HepG2 (cell line): ENCODE results near the gene PEX5. TPM values are rescaled to one million over a fixed set of nuclear protein-coding genes. Genes with fewer than 3 reads are reported as not detected.

Source experiments
- ATAC-seq: fragments of 200-7000 bp; cut with Tn5 transposase; 3 replicates; pipeline ENCODE4 v1.9.1; 2020; ENCODE audit warnings: mild to moderate bottlenecking, moderate library complexity
- BruUV-seq: library from RNA; stranded (reverse); fragments of 400-500 nt; replicated peaks from 2 replicates; lab custom pipeline; 2021; lab: Mats Ljungman, UMichigan
- CTCF ChIA-PET: fragments of 300-600 bp; formaldehyde crosslinking; extraction: SDS; loops from one replicate; lab custom pipeline; 2021; ENCODE audit warnings: low total read pairs, inconsistent platforms, low intra/inter-chr PET ratio; lab: Yijun Ruan, JAX
- POLR2A ChIA-PET: fragments of 350-600 bp; sonication (Branson Sonifier 250); formaldehyde crosslinking; loops from one replicate; lab custom pipeline; 2020; ENCODE audit warnings: antibody characterized with exemption, inconsistent platforms; lab: Yijun Ruan, JAX
- DNase-seq: peaks from one replicate; pipeline ENCODE4 v3.0.0-alpha.2; 2015; ENCODE audit warnings: low spot score
- FAIRE-seq: peaks from 3 replicates; lab custom pipeline; 2011; peaks lifted over from hg19 to GRCh38; lab: Jason Lieb, UNC
- H2AFZ ChIP-seq: one replicate; pipeline ENCODE4 v1.6.1; 2011; ENCODE audit warnings: low read length, inconsistent platforms
- H3K27ac ChIP-seq: fragments of 300-600 bp; 3 replicates; pipeline ENCODE4 v1.8.0; 2011; ENCODE audit warnings: mixed run types, mild to moderate bottlenecking, mixed read lengths, low read length, inconsistent platforms; ENCODE audit not compliant: insufficient read depth; ENCODE audit errors: extremely low read length
- H3K27me3 ChIP-seq, 2 experiments: fragments of 200-600 bp in 1 of 2; 2 replicates in 1 of 2; 3 replicates in 1 of 2; pipeline versions ENCODE4 v1.6.0 to v1.8.0; 2011; ENCODE audit warnings: low read length in 2 of 2, mild to moderate bottlenecking in 2 of 2, moderate library complexity in 2 of 2, inconsistent platforms in 1 of 2; ENCODE audit not compliant: insufficient read depth in 2 of 2, control insufficient read depth in 1 of 2
- H3K36me3 ChIP-seq, 2 experiments: fragments of 200-600 bp in 1 of 2; replicated peaks in 1 of 2; 2 replicates in 1 of 2; 3 replicates in 1 of 2; pipeline versions ENCODE4 v1.5.1 to v1.8.0; 2011; ENCODE audit warnings: low read length in 2 of 2, inconsistent platforms in 1 of 2; ENCODE audit not compliant: insufficient read depth in 2 of 2, control insufficient read depth in 1 of 2
- H3K4me1 ChIP-seq: 2 replicates; pipeline ENCODE4 v1.5.1; 2012; ENCODE audit warnings: low read length, inconsistent platforms; ENCODE audit not compliant: insufficient read depth
- H3K4me2 ChIP-seq: 2 replicates; pipeline ENCODE4 v1.6.0; 2011; ENCODE audit warnings: low read depth, low read length, inconsistent platforms
- H3K4me3 ChIP-seq, 3 experiments: fragments of 200-600 bp in 1 of 3; sonication (generic), shearing (Covaris generic) in 1 of 3; replicated peaks in 1 of 3; 2 replicates each; pipeline ENCODE4 v1.5.1; 2011 to 2016; ENCODE audit warnings: low read length in 3 of 3, inconsistent platforms in 2 of 3, low read depth in 2 of 3, mild to moderate bottlenecking in 2 of 3, control low read depth in 1 of 3, mixed read lengths in 1 of 3; ENCODE audit not compliant: insufficient read depth in 1 of 3
- H3K79me2 ChIP-seq: one replicate; pipeline ENCODE4 v1.6.1; 2011; ENCODE audit warnings: low read length, inconsistent platforms; ENCODE audit not compliant: insufficient read depth
- H3K9ac ChIP-seq: 2 replicates; pipeline ENCODE4 v1.6.0; 2011; ENCODE audit warnings: mild to moderate bottlenecking, low read depth, low read length, inconsistent platforms; ENCODE audit not compliant: insufficient read depth
- H3K9me3 ChIP-seq: 2 replicates; pipeline ENCODE4 v1.5.1; 2012; ENCODE audit warnings: mild to moderate bottlenecking, low read length
- H4K20me1 ChIP-seq: 2 replicates; pipeline ENCODE4 v1.6.0; 2011; ENCODE audit warnings: inconsistent platforms, mild to moderate bottlenecking, low read length, moderate library complexity; ENCODE audit not compliant: insufficient read depth
- ATF1 ChIP-seq: IDR thresholded peaks from 2 replicates; pipeline ENCODE4 v1.6.1; 2016; ENCODE audit warnings: mild to moderate bottlenecking, control low read depth
- FOXJ3 ChIP-seq: sonication (generic); formaldehyde crosslinking; IDR thresholded peaks from 2 replicates; pipeline ENCODE4 v1.4.0; 2020; ENCODE audit warnings: missing genetic modification reagents, mild to moderate bottlenecking, borderline replicate concordance
- KDM2A ChIP-seq: sonication (generic); formaldehyde crosslinking; IDR thresholded peaks from 2 replicates; pipeline ENCODE4 v1.4.0; 2020; ENCODE audit warnings: low read depth, missing genetic modification reagents, borderline replicate concordance
- NR2C2 ChIP-seq: sonication (generic); formaldehyde crosslinking; IDR thresholded peaks from 2 replicates; pipeline ENCODE4 v1.4.0; 2020; ENCODE audit warnings: missing genetic modification reagents, mild to moderate bottlenecking, moderate library complexity, borderline replicate concordance
- PAF1 ChIP-seq: IDR thresholded peaks from 2 replicates; pipeline ENCODE4 v1.6.1; 2016; ENCODE audit warnings: missing genetic modification reagents, missing compliant biosample characterization
- SOX6 ChIP-seq, 2 experiments: fragments of 450-650 bp in 1 of 2; sonication (generic) in 1 of 2; formaldehyde crosslinking in 1 of 2; IDR thresholded peaks; 2 replicates each; pipeline versions ENCODE4 v1.4.0 to v1.6.1; 2017 to 2020; ENCODE audit warnings: antibody characterized with exemption in 1 of 2, mild to moderate bottlenecking in 1 of 2, missing genetic modification reagents in 1 of 2
- ZGPAT ChIP-seq: IDR thresholded peaks from 2 replicates; pipeline ENCODE4 v1.6.1; 2016; ENCODE audit warnings: mild to moderate bottlenecking
- ZNF12 ChIP-seq: sonication (generic); formaldehyde crosslinking; IDR thresholded peaks from 2 replicates; pipeline ENCODE4 v1.5.0; 2020; ENCODE audit warnings: missing genetic modification reagents
- ZNF124 ChIP-seq: sonication (generic); formaldehyde crosslinking; IDR thresholded peaks from 2 replicates; pipeline ENCODE4 v1.4.0; 2020; ENCODE audit warnings: missing genetic modification reagents
- ZNF230 ChIP-seq: sonication (generic); formaldehyde crosslinking; IDR thresholded peaks from 2 replicates; pipeline ENCODE4 v1.4.0; 2020; ENCODE audit warnings: mild to moderate bottlenecking, missing genetic modification reagents
- ZNF234 ChIP-seq: sonication (generic); formaldehyde crosslinking; conservative IDR thresholded peaks from 2 replicates; pipeline ENCODE4 v1.5.1; 2020; ENCODE audit warnings: mild to moderate bottlenecking, missing genetic modification reagents
- ZNF24 ChIP-seq: fragments of 450-650 bp; IDR thresholded peaks from 2 replicates; pipeline ENCODE4 v1.6.1; 2017; ENCODE audit warnings: antibody characterized with exemption, mild to moderate bottlenecking
- ZNF253 ChIP-seq: sonication (generic); formaldehyde crosslinking; IDR thresholded peaks from 2 replicates; pipeline ENCODE4 v1.8.0; 2022; ENCODE audit warnings: mild to moderate bottlenecking, missing genetic modification reagents, borderline replicate concordance
- ZNF337 ChIP-seq: sonication (generic); formaldehyde crosslinking; IDR thresholded peaks from 2 replicates; pipeline ENCODE4 v1.5.1; 2020; ENCODE audit warnings: missing genetic modification reagents, low read depth, mild to moderate bottlenecking, borderline replicate concordance
- ZNF710 ChIP-seq: sonication (generic); formaldehyde crosslinking; IDR thresholded peaks from 2 replicates; pipeline ENCODE4 v1.5.0; 2020; ENCODE audit warnings: mild to moderate bottlenecking, missing genetic modification reagents, borderline replicate concordance
- ZNF720 ChIP-seq: sonication (generic); formaldehyde crosslinking; IDR thresholded peaks from 2 replicates; pipeline ENCODE4 v1.4.0; 2020; ENCODE audit warnings: missing genetic modification reagents
- ZNF891 ChIP-seq: sonication (generic); formaldehyde crosslinking; IDR thresholded peaks from 2 replicates; pipeline ENCODE4 v1.5.0; 2020; ENCODE audit warnings: mild to moderate bottlenecking, missing genetic modification reagents
- WGBS: methylation state at CpG from one replicate; pipeline ENCODE4 v1.1.6; 2017; ENCODE audit warnings: low lambda C conversion rate; 5-methylcytosine and 5-hydroxymethylcytosine counted together
- in situ Hi-C: cut with HindIII; loops from 2 replicates; pipeline ENCODE4 v1.10.0; 2017; ENCODE audit warnings: low pct_unique_long_range_greater_than_20kb; ENCODE audit not compliant: extremely low pct_ligation_motif_present
- intact Hi-C: fragments of 100-400 bp; cut with micrococcal nuclease; formaldehyde crosslinking; loops from one replicate; pipeline ENCODE4 v1.10.0; 2022; ENCODE audit not compliant: unreplicated experiment
- polyA plus RNA-seq, 8 experiments: library from polyadenylated mRNA; depleted of rRNA in 3 of 8; stranded (reverse) in 7 of 8; unstranded in 1 of 8; fragments of >200 nt; fragmentation: Illumina TruSeq in 4 of 8; extraction: Trizol in 4 of 8; gene quantifications; 2 replicates each; pipeline versions ENCODE4 v1.2.1 to v1.2.3, GENCODE V29; 2011 to 2016; ENCODE audit warnings: low read depth in 4 of 8, missing spikeins in 1 of 8, mixed read lengths in 1 of 8; ENCODE audit not compliant: insufficient read depth in 1 of 8
- total RNA-seq, 5 experiments: library from RNA; depleted of rRNA; stranded (reverse); fragments of >200 nt; fragmentation: Illumina TruSeq; extraction: Trizol; gene quantifications; 2 replicates each; pipeline ENCODE4 v1.2.3, GENCODE V29; 2016; ENCODE audit warnings: low read depth in 1 of 5
- TF ChIP-seq, protein P1 (sequence below): sonication (generic); formaldehyde crosslinking; IDR thresholded peaks from 2 replicates; pipeline ENCODE4 v1.4.0; 2020; ENCODE audit warnings: missing genetic modification reagents

The PEX5 gene
- total and polyA plus RNA-seq, 2 of the 13 experiments (the other 11 are each of a cell fraction or from before 2014, with no cell fraction given), result 16.4 to 29.0 TPM

DNA sequence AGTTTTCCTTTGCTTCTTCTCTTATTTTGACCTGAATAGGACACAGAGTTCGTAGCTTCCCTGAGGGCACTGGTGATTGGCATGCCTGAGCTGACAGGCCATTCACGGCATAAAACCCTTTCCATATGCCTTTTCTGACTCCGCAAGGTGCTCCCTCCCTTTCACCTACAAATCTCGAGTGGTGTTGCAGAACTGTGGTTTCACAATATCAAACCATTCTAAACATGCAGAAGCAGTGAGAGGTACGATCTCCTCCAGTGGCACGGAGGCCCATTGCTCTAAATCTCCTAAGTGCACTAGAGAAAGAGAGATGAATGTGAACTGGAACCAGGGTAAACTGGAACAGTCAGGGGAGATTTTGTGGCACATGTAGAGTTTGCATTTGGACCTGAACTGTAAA lies 35.4 kb upstream of the PEX5 start:
- intact Hi-C loops (no loop called here), in situ Hi-C loops (no loop called here)
- Histone ChIP-seq H3K4me3 (no peak overlapping the region), H3K4me1 (no peaks in the 10 kb centered on the region), H3K27ac (no peak overlapping the region), H3K9ac (no peak overlapping the region), H4K20me1 (no peaks in the 10 kb centered on the region), H3K9me3 (no peaks in the 10 kb centered on the region), H3K27me3 (no peaks in the 10 kb centered on the region), H2AFZ (no peak overlapping the region), H3K79me2 (no peaks in the 10 kb centered on the region), H3K4me2 (no peak overlapping the region), H3K36me3 (peaks cover 34 to 47% of the 10 kb centered on the region in 2 experiments; a peak in 4 of 5 replicates)
- DNase-seq (no peak), FAIRE-seq (no peak), ATAC-seq (no peak)
- POLR2A ChIA-PET, result no interaction called here
- 87% methylated on average over 6 of the region's 6 CpGs for WGBS
- TF ChIP-seq ZNF230 (no peak), ZGPAT (no peak), PAF1 (no peak), ZNF891 (CRISPR knock-in tag) (no peak), NR2C2 (CRISPR knock-in tag) (no peak), ZNF24 (no peak), ATF1 (CRISPR knock-in tag) (no peak), ZNF710 (CRISPR knock-in tag) (no peak), ZNF124 (no peak), KDM2A (CRISPR knock-in tag) (no peak), ZNF253 (CRISPR knock-in tag) (no peak), ZNF720 (no peak), ZNF234 (CRISPR knock-in tag) (no peak), ZNF12 (CRISPR knock-in tag) (no peak), FOXJ3 (no peak), SOX6 (IDR thresholded peaks at IDR 0.05) (no peak), SOX6 (CRISPR knock-in tag; IDR thresholded peaks at IDR 0.05) (no peak), ZNF337 (CRISPR knock-in tag) (no peak)
- TF ChIP-seq, protein P1, sequence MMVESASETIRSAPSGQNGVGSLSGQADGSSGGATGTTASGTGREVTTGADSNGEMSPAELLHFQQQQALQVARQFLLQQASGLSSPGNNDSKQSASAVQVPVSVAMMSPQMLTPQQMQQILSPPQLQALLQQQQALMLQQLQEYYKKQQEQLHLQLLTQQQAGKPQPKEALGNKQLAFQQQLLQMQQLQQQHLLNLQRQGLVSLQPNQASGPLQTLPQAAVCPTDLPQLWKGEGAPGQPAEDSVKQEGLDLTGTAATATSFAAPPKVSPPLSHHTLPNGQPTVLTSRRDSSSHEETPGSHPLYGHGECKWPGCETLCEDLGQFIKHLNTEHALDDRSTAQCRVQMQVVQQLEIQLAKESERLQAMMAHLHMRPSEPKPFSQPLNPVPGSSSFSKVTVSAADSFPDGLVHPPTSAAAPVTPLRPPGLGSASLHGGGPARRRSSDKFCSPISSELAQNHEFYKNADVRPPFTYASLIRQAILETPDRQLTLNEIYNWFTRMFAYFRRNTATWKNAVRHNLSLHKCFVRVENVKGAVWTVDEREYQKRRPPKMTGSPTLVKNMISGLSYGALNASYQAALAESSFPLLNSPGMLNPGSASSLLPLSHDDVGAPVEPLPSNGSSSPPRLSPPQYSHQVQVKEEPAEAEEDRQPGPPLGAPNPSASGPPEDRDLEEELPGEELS (CRISPR knock-in tag), result no peak
- BruUV-seq, result no TSS peak
- CTCF ChIA-PET, result no interaction called here
